T-helper 1 cell treated with Interleukin-12 subunit alpha and Interleukin-12 subunit beta and Interleukin-4 antibody, amounts not matched to agents 30 μg/mL and 1 μg/mL, for 36 hours (primary cell): Measurements from ENCODE around the gene HBP1.
"Not testable (repeated sequence)": the region's sequence is repeated elsewhere in the genome, so short reads cannot be mapped to it uniquely, and the experiment has no call there.

Source experiments
- H3K27ac Mint-ChIP-seq: one replicate; pipeline ENCODE4 v1.8.0; 2021; ENCODE audit warnings: mild to moderate bottlenecking, mixed read lengths
- H3K27me3 Mint-ChIP-seq: one replicate; pipeline ENCODE4 v1.8.0; 2021; ENCODE audit warnings: low read depth, mixed read lengths
- H3K36me3 Mint-ChIP-seq: one replicate; pipeline ENCODE4 v1.8.0; 2021; ENCODE audit warnings: low read depth, mixed read lengths
- H3K4me1 Mint-ChIP-seq: one replicate; pipeline ENCODE4 v1.8.0; 2021; ENCODE audit warnings: low read depth, mixed read lengths
- H3K4me3 Mint-ChIP-seq: one replicate; pipeline ENCODE4 v1.8.0; 2021; ENCODE audit warnings: mild to moderate bottlenecking, moderate library complexity, mixed read lengths
- H3K9me3 Mint-ChIP-seq: one replicate; pipeline ENCODE4 v1.8.0; 2021; ENCODE audit warnings: mixed read lengths

The HBP1 gene

GRCh38 chr7:107147464-107148393, 21.1 kb upstream of the HBP1 start:
- Mint-ChIP-seq H3K4me1 (peaks cover 2% of the 10 kb centered on the region), H3K9me3 (no peaks in the 10 kb centered on the region), H3K27ac (no peak overlapping the region), H3K4me3 (no peak overlapping the region), H3K36me3 (no peaks in the 10 kb centered on the region), H3K27me3 (no peaks in the 10 kb centered on the region)

GRCh38 chr7:107148721-107149120, 20.1 kb upstream of the HBP1 start:
- no peak overlapping the region for H3K27ac Mint-ChIP-seq
- peaks cover 2% of the 10 kb centered on the region for H3K4me1 Mint-ChIP-seq
- peaks cover under 1% of the 10 kb centered on the region for H3K27me3 Mint-ChIP-seq
- H3K36me3 Mint-ChIP-seq, result no peaks in the 10 kb centered on the region
- no peaks in the 10 kb centered on the region for H3K9me3 Mint-ChIP-seq
- H3K4me3 Mint-ChIP-seq, result no peak overlapping the region

- Mint-ChIP-seq H3K27ac (no peak overlapping the region), H3K27me3 (peaks cover 4% of the 10 kb centered on the region), H3K4me3 (no peak overlapping the region), H3K9me3 (no peaks in the 10 kb centered on the region), H3K4me1 (peaks cover 2% of the 10 kb centered on the region), H3K36me3 (no peaks in the 10 kb centered on the region)
These were observed 18.9 kb upstream of the HBP1 start for GRCh38 chr7:107149863-107150262.

- no peaks in the 10 kb centered on the region for H3K36me3 Mint-ChIP-seq
- peaks cover 2% of the 10 kb centered on the region for H3K4me1 Mint-ChIP-seq
- no peak overlapping the region for H3K27ac Mint-ChIP-seq
- no peak overlapping the region for H3K4me3 Mint-ChIP-seq
- H3K9me3 Mint-ChIP-seq, result no peaks in the 10 kb centered on the region
- peaks cover 4% of the 10 kb centered on the region for H3K27me3 Mint-ChIP-seq
These were observed 18.3 kb upstream of the HBP1 start for GRCh38 chr7:107150375-107151073.

GRCh38 chr7:107151538-107151937, 17.3 kb upstream of the HBP1 start:
- Mint-ChIP-seq H3K4me1 (peaks cover 2% of the 10 kb centered on the region), H3K4me3 (no peak overlapping the region), H3K27ac (no peak overlapping the region), H3K9me3 (no peaks in the 10 kb centered on the region), H3K27me3 (peaks cover 4% of the 10 kb centered on the region), H3K36me3 (no peaks in the 10 kb centered on the region)

GRCh38 chr7:107152011-107152410, 16.8 kb upstream of the HBP1 start:
- Mint-ChIP-seq H3K4me1 (peaks cover 2% of the 10 kb centered on the region), H3K4me3 (no peak overlapping the region), H3K9me3 (no peaks in the 10 kb centered on the region), H3K27me3 (peaks cover 7% of the 10 kb centered on the region), H3K36me3 (no peaks in the 10 kb centered on the region), H3K27ac (no peak overlapping the region)

- no peaks in the 10 kb centered on the region for H3K9me3 Mint-ChIP-seq
- H3K4me3 Mint-ChIP-seq, result no peak overlapping the region
- peaks cover 2% of the 10 kb centered on the region for H3K4me1 Mint-ChIP-seq
- H3K27ac Mint-ChIP-seq, result no peak overlapping the region
- H3K36me3 Mint-ChIP-seq, result no peaks in the 10 kb centered on the region
- H3K27me3 Mint-ChIP-seq, result peaks cover 17% of the 10 kb centered on the region
These were observed 14.0 kb upstream of the HBP1 start for GRCh38 chr7:107154826-107155225.

GRCh38 chr7:107155726-107156125, 13.1 kb upstream of the HBP1 start:
- H3K27ac Mint-ChIP-seq, H3K9me3 Mint-ChIP-seq, H3K36me3 Mint-ChIP-seq, H3K4me3 Mint-ChIP-seq, H3K4me1 Mint-ChIP-seq: not testable (repeated sequence)
- H3K27me3 Mint-ChIP-seq, result peaks cover 17% of the 10 kb centered on the region

GRCh38 chr7:107157091-107157490, 11.7 kb upstream of the HBP1 start:
- H3K9me3 Mint-ChIP-seq, result no peaks in the 10 kb centered on the region
- H3K36me3 Mint-ChIP-seq, result no peaks in the 10 kb centered on the region
- no peak overlapping the region for H3K27ac Mint-ChIP-seq
- peaks cover 17% of the 10 kb centered on the region for H3K27me3 Mint-ChIP-seq
- no peak overlapping the region for H3K4me3 Mint-ChIP-seq
- H3K4me1 Mint-ChIP-seq, result no peaks in the 10 kb centered on the region

GRCh38 chr7:107158028-107158427, 10.8 kb upstream of the HBP1 start:
- H3K36me3 Mint-ChIP-seq, result no peaks in the 10 kb centered on the region
- H3K4me1 Mint-ChIP-seq, result no peaks in the 10 kb centered on the region
- no peak overlapping the region for H3K27ac Mint-ChIP-seq
- H3K4me3 Mint-ChIP-seq, result no peak overlapping the region
- no peaks in the 10 kb centered on the region for H3K9me3 Mint-ChIP-seq
- H3K27me3 Mint-ChIP-seq, result peaks cover 17% of the 10 kb centered on the region

- Mint-ChIP-seq H3K27ac (no peak overlapping the region), H3K4me3 (no peak overlapping the region), H3K9me3 (no peaks in the 10 kb centered on the region), H3K27me3 (peaks cover 27% of the 10 kb centered on the region), H3K36me3 (no peaks in the 10 kb centered on the region), H3K4me1 (no peaks in the 10 kb centered on the region)
These were observed 8.4 kb upstream of the HBP1 start for GRCh38 chr7:107160389-107160788.

- H3K36me3 Mint-ChIP-seq, result no peaks in the 10 kb centered on the region
- H3K27ac Mint-ChIP-seq, result no peak overlapping the region
- no peak overlapping the region for H3K4me3 Mint-ChIP-seq
- peaks cover 4% of the 10 kb centered on the region for H3K4me1 Mint-ChIP-seq
- peaks cover 37% of the 10 kb centered on the region for H3K27me3 Mint-ChIP-seq
- H3K9me3 Mint-ChIP-seq, result no peaks in the 10 kb centered on the region
These were observed 7.4 kb upstream of the HBP1 start for GRCh38 chr7:107161415-107161814.

GRCh38 chr7:107162475-107162874, 6.3 kb upstream of the HBP1 start:
- H3K36me3 Mint-ChIP-seq, result no peaks in the 10 kb centered on the region
- no peaks in the 10 kb centered on the region for H3K9me3 Mint-ChIP-seq
- H3K27ac Mint-ChIP-seq, result no peak overlapping the region
- no peak overlapping the region for H3K4me3 Mint-ChIP-seq
- peaks cover 8% of the 10 kb centered on the region for H3K4me1 Mint-ChIP-seq
- H3K27me3 Mint-ChIP-seq, result peaks cover 32% of the 10 kb centered on the region

- peaks cover 25% of the 10 kb centered on the region for H3K27me3 Mint-ChIP-seq
These were observed 4.7 kb upstream of the HBP1 start for GRCh38 chr7:107164092-107164491.

GRCh38 chr7:107165341-107165740, 3.5 kb upstream of the HBP1 start:
- Mint-ChIP-seq H3K27me3 (peaks cover 25% of the 10 kb centered on the region), H3K4me3 (no peak overlapping the region), H3K27ac (no peak overlapping the region), H3K36me3 (peaks cover 2% of the 10 kb centered on the region), H3K9me3 (no peaks in the 10 kb centered on the region), H3K4me1 (peaks cover 15% of the 10 kb centered on the region)

More at GRCh38 chr7:107164092-107164491, 4.7 kb upstream of the HBP1 start:
- Mint-ChIP-seq H3K9me3 (no peaks in the 10 kb centered on the region), H3K4me3 (no peak overlapping the region), H3K36me3 (peaks cover 2% of the 10 kb centered on the region), H3K27ac (no peak overlapping the region), H3K4me1 (peaks cover 11% of the 10 kb centered on the region)
